Measurements from ENCODE around the gene ANKRD36C.
"Not testable (repeated sequence)": the region's sequence is repeated elsewhere in the genome, so short reads cannot be mapped to it uniquely, and the experiment has no call there.

DNA sequence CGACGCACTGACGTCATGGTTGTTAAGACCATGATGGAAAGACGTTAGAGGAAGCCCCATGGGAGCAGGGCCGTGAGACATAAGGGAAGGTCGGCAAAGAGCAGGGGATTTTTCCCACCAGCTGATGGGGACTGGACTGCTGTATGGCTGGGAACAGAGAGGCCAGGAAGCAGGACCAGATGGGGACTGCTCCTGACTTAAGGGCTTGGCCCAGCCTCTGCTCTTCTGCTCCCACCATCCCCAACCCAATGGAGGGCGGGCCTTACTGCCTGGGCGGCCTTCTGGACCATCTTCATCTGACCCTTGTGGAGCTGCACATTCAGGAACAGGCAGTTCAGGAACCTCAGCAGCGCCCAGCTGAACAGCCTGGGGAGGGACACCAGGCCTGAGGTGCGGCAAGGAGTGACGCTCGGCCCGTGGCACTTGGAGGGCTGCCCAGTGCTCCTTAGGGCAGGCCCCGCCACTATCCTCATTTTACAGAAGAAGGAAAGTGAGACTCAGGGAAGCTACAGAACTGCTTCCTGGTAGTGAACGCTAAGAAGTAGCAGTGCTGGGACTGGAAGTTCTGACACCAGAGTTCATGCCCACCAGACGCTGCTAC lies 36.2 kb upstream of the ANKRD36C start:
- TF ChIP-seq, protein P1, sequence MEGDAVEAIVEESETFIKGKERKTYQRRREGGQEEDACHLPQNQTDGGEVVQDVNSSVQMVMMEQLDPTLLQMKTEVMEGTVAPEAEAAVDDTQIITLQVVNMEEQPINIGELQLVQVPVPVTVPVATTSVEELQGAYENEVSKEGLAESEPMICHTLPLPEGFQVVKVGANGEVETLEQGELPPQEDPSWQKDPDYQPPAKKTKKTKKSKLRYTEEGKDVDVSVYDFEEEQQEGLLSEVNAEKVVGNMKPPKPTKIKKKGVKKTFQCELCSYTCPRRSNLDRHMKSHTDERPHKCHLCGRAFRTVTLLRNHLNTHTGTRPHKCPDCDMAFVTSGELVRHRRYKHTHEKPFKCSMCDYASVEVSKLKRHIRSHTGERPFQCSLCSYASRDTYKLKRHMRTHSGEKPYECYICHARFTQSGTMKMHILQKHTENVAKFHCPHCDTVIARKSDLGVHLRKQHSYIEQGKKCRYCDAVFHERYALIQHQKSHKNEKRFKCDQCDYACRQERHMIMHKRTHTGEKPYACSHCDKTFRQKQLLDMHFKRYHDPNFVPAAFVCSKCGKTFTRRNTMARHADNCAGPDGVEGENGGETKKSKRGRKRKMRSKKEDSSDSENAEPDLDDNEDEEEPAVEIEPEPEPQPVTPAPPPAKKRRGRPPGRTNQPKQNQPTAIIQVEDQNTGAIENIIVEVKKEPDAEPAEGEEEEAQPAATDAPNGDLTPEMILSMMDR (optimal IDR thresholded peaks at IDR 0.05 in 1 of 3, IDR thresholded peaks at IDR 0.05 in 1 of 3, conservative IDR thresholded peaks at IDR 0.05 in 1 of 3; ENCODE audit: extremely low read depth in 1 of 3, insufficient read depth in 2 of 3, low read length in 3 of 3): not testable (repeated sequence)
- TF ChIP-seq EZH2 (IDR thresholded peaks at IDR 0.05; ENCODE audit: low read length): not testable (repeated sequence)

All from keratinocyte (primary cell).